Activated naive CD8-positive, alpha-beta T cell treated with anti-CD3 and anti-CD28 coated beads for 36 hours (primary cell): ENCODE data around the gene ZC3H12A. TPM values are rescaled to one million over a fixed set of nuclear protein-coding genes. Genes with fewer than 3 reads are reported as not detected.

Experiments
- DNase-seq: peaks from one replicate; pipeline ENCODE4 v3.0.0; 2021
- H3K27ac Mint-ChIP-seq: one replicate; pipeline ENCODE4 v1.8.0; 2022; ENCODE audit warnings: mild to moderate bottlenecking, moderate library complexity, mixed read lengths
- H3K27me3 Mint-ChIP-seq: one replicate; pipeline ENCODE4 v1.8.0; 2022; ENCODE audit warnings: mild to moderate bottlenecking, mixed read lengths
- H3K36me3 Mint-ChIP-seq: one replicate; pipeline ENCODE4 v1.8.0; 2021; ENCODE audit warnings: mild to moderate bottlenecking, mixed read lengths
- H3K4me1 Mint-ChIP-seq: one replicate; pipeline ENCODE4 v1.8.0; 2021; ENCODE audit warnings: mixed read lengths
- H3K4me3 Mint-ChIP-seq: one replicate; pipeline ENCODE4 v1.8.0; 2022; ENCODE audit warnings: mild to moderate bottlenecking, moderate library complexity, mixed read lengths
- H3K9me3 Mint-ChIP-seq: one replicate; pipeline ENCODE4 v1.8.0; 2022; ENCODE audit warnings: mixed read lengths
- total RNA-seq, 2 experiments: library from RNA; stranded (reverse); gene quantifications; one replicate each; pipeline ENCODE4 v1.2.3, GENCODE V29; 2021

Gene ZC3H12A
- total RNA-seq = 10 to 100 TPM; 29.2 to 29.4 TPM

DNA sequence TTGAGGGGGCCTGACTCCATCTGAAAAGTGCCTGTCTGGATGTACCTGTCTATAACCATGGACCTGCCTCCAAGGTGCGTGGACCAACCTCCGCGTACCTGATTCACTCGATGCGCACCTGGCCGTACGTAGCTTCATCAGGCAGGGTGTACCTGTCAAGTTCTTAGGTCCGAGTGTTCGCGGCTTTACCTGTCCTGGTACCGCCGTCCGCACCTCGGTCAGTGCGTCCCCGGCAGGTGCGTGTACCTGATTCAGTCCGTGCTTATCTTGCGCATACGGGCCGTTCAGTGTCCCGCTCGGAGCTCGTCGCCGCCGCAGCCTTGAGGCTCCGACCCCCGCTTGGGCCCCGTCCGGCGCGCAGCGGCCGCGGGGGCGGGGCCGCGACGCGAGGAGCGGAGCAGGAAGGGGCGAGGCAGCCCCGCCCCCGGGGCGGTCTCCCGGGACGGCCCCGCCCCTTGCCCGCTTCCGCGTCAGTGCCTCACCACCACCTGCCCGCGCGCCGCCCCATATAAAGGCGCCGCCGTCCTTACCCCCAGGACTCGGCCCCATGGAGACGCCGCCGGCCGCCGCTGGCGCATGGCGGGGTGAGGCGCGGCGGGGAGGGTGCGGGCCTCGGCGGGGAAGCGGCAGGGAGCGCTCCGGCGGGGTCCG lies at the start of gene ZC3H12A:
ZC3H12A (plus strand) TSS at position 535 of the 651 bp plus-strand sequence. CDS start 917 bp downstream, outside the sequence.
- Mint-ChIP-seq H3K9me3 (no peaks in the 10 kb centered on the region), H3K4me1 (peaks cover 48% of the 10 kb centered on the region)
- DNase-seq = peak; percentile 97

DNA sequence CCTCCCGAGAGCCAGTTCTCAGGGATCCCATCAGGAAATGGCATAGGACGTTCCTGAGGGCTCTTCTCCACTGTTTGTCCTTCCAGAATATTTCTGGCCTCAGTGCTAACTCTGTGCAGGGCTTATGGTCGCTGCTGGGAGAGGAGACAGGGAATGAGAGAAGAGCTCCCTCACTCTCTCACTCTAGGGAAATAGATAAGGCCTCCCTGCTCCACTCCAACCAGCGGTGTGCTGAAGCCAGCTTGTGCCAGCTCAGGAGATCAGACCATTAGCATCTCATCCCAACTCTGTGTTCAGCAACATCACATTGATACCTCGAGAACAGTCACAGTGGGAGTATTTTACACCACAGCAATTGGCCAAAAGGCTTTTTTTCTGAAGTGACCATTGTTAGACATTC lies 49.2 kb upstream of the ZC3H12A start:
- peaks cover 15% of the 10 kb centered on the region for H3K27me3 Mint-ChIP-seq
- H3K27ac Mint-ChIP-seq = no peak overlapping the region

More for the DNA sequence above, at the start of gene ZC3H12A:
- no peaks in the 10 kb centered on the region for H3K27me3 Mint-ChIP-seq
- peak within 1 kb of the TSS; percentile 99 for H3K27ac Mint-ChIP-seq
- peak within 1 kb of the TSS; percentile 97 for H3K4me3 Mint-ChIP-seq
- H3K36me3 Mint-ChIP-seq = peaks cover 41% of the 10 kb centered on the region

DNA sequence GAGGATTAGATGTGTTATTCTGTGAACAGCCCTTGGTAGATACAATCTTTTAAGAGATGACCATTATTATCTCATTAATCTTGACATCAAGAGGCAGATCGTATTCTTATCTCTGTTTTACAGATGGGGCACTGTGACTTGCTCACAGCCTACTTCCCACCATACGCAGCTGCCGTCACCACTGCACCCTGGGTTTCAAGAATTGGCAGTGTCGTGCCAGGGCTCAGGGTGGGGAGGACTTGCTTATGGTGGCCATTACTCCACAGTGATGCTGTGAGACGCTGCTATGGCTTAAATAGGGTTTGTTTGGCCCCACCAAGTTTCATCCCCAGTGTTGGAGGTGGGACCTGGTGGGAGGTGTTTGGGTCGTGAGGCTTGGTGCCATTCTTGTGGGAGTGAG lies 45.4 kb upstream of the ZC3H12A start:
- DNase-seq = no peak

More for the DNA sequence above, 49.2 kb upstream of the ZC3H12A start:
- Mint-ChIP-seq H3K4me3 (no peak overlapping the region), H3K36me3 (no peaks in the 10 kb centered on the region), H3K9me3 (no peaks in the 10 kb centered on the region), H3K4me1 (no peaks in the 10 kb centered on the region)
- DNase-seq = no peak

DNA sequence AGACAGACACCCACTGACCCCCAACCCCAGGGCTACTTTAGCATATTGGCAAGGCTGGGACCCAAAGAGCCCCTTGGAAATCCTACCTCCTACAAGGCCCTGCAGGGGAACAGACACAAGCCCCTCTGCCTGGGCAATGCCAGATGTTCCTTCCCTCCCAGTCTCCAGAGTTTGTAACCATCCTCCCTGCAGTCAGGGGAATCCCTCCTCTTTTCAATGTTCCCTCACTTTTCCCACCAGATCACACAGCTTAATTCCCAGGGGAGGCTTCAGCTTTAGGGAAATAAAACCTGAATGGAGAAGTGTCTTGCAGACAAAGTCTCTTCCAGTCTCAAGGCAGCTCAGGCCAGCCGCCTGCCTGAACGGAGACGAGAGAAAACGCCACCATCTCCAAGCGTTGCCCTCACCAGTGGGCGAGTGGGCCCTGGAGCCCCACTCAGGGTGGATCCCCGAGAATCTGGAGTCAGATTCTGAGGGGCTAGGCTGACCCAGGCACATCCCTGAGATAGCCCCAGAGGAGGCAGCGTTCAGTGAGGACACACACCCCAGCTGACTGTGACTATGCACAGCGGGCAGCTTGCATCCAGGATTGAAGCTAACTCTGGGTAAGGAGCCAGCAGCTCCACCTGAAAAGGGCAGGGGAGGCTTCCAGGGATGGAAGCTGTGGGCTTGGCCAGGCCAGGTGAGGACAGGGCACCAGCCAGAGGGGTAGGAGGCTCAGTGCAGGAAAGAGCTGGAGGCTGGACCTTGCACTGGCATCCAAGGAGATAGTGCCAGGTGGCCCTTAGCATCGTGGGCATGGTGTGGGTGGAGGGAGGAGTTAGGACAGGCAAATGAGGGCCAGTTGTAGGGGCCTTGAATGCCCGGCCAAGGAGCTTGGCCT lies 44.0 kb upstream of the ZC3H12A start:
- Mint-ChIP-seq H3K36me3 (no peaks in the 10 kb centered on the region), H3K4me1 (no peaks in the 10 kb centered on the region), H3K9me3 (no peaks in the 10 kb centered on the region), H3K27me3 (peaks cover 29% of the 10 kb centered on the region), H3K4me3 (no peak overlapping the region), H3K27ac (no peak overlapping the region)
- DNase-seq = no peak

More for the DNA sequence above, 45.4 kb upstream of the ZC3H12A start:
- H3K36me3 Mint-ChIP-seq = no peaks in the 10 kb centered on the region
- peaks cover 23% of the 10 kb centered on the region for H3K27me3 Mint-ChIP-seq
- H3K9me3 Mint-ChIP-seq = no peaks in the 10 kb centered on the region
- no peak overlapping the region for H3K4me3 Mint-ChIP-seq
- no peaks in the 10 kb centered on the region for H3K4me1 Mint-ChIP-seq
- H3K27ac Mint-ChIP-seq = no peak overlapping the region

DNA sequence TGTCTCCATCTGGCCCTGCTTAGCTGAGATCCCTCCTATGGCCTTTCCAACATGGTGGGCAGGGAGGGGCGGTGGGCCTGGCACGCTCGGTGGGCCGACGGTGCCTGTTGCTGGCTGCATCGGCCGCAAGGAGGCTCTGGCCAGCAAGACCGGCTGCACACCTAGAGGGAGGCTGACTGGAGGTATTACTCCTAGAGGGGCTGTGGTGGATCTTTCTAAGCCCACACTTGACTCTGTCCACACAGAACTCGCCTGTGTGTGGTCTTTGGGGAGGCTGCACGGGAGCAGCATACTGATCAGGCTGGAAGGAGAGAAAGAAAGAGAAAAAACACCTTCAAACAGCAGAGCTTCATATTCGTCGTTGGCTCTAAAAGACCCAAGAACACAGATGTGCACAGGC lies 41.7 kb upstream of the ZC3H12A start:
- H3K36me3 Mint-ChIP-seq = no peaks in the 10 kb centered on the region
- no peak overlapping the region for H3K27ac Mint-ChIP-seq
- H3K4me1 Mint-ChIP-seq = no peaks in the 10 kb centered on the region
- peaks cover 29% of the 10 kb centered on the region for H3K27me3 Mint-ChIP-seq
- H3K9me3 Mint-ChIP-seq = no peaks in the 10 kb centered on the region
- no peak for DNase-seq
- H3K4me3 Mint-ChIP-seq = no peak overlapping the region

DNA sequence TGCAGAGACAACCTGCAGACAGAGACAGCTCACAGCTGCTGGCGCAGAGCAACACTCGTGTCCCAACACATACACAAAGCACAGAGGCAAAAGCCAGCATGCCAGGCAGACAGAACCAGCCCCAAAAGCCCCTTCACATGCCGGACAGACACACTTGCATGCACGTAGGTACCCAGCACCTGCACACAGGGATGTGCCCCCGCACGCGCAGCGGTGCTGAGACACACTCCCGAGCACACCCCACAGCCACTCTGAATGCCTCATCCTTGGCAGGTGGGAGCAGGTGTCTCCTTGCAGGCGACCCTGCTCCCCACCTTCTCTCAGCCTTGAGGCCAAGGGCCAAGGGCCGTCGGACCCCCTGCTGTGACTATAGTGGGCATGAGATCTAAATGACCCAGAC lies 41.2 kb upstream of the ZC3H12A start:
- Mint-ChIP-seq H3K4me1 (no peaks in the 10 kb centered on the region), H3K27me3 (peaks cover 25% of the 10 kb centered on the region), H3K9me3 (no peaks in the 10 kb centered on the region), H3K27ac (no peak overlapping the region), H3K4me3 (no peak overlapping the region), H3K36me3 (no peaks in the 10 kb centered on the region)
- no peak for DNase-seq

DNA sequence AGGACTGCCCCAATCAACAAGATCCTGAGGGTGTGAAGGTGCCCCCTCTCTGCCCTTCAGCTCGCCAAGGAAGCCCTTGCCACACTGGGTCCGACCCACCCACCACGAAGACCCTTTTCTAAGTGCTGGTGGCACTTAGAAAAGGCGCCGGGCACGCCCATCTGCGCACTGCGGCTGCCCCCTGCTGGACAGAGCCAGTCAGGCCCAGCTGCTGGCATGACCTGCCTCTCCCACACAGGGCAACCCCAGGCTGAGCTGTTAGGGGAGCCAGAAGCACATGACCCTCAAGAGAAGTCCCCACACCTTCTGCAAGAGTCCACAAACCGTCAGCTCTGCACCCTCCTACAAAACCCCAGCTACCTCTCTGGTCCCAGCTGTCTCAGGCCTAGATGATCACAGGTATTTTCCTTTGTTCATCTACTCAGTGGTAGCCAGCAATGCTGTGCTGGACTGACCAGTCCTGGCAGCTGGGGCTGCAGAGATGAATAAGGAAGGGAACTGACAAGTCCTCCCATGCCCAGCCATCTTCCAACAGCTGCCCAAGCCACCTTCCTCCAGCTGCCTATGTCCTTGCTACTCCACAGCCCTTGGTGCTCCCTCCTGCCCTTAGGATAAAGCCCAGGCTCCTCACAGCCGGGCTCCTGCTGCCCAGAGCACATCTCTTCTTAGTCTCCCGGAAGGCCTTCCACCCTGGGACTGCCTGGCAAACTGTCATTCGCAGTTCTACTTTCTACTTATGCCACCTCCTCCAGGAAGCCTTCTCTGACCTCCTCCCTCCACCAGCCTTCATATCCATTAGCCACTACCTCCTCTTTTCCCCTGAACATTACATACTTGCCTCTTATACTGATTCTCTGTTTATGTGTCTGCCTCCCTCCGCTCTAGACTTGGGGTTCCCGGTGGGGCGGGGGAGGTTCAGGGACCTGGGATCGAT lies 39.8 kb upstream of the ZC3H12A start:
- peaks cover 26% of the 10 kb centered on the region for H3K27me3 Mint-ChIP-seq
- no peaks in the 10 kb centered on the region for H3K36me3 Mint-ChIP-seq
- DNase-seq = peak; percentile 71
- H3K9me3 Mint-ChIP-seq = no peaks in the 10 kb centered on the region
- H3K27ac Mint-ChIP-seq = no peak overlapping the region
- no peak overlapping the region for H3K4me3 Mint-ChIP-seq
- H3K4me1 Mint-ChIP-seq = no peaks in the 10 kb centered on the region

DNA sequence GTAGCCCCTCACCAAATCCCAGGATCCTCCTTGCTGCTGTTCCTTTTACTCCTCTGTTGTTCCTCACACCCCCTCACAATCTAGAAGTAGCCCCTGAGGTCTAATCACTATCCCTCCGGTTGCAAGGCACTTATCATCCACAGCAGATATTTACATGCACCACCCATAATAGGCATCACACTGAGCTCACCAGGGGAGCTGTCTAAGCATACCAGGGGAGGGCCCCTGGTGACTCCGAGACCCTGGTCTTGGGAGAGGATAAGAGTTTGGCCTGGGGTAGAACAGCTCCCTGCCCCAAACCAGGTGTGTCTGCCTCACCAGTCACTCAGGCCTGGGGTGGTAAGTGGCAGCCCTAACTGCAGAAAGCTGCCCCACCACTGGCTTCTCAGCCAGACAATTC lies 37.3 kb upstream of the ZC3H12A start:
- DNase-seq = no peak
- Mint-ChIP-seq H3K36me3 (no peaks in the 10 kb centered on the region), H3K4me1 (no peaks in the 10 kb centered on the region), H3K27me3 (peaks cover 11% of the 10 kb centered on the region), H3K4me3 (no peak overlapping the region), H3K27ac (no peak overlapping the region), H3K9me3 (no peaks in the 10 kb centered on the region)

DNA sequence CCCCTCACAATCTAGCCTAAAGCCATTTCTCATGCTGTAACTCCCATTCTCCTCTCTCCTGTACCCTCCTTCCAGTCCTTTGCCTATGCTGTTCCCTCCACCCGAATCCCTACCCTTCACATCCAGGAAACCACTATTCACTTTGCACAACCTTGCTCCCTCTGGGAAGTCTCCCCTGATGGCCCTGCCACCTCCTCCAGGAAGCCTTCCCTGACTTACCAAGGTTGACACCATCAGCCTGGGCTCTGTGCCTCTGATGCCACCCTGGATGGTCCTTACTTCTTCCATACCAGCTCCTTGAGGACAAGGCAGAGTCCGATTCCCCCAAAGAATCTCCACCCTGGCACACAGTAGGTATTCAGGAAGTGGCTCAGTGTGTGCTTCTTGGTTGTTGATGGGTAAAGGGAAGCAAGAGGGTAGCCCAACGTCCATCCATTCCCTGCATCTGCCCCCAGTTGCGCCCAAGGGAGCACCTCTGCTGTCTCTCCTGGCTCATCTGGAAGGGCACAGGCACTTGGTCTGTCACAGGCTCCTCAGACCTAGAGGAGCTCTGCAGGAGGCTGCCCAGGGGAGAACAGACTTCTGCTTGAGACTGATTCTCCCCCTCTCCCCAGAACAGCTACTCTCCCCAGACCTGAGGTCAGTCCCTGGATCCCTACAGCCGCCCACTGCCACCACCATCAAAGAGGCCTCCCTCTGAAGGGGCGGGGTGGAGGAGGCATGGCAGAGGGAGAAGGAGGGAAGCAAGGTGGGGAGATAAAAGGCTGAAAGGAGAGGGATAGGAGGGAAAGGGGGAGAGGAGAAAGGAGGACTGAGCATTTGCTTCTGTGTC lies 36.1 kb upstream of the ZC3H12A start:
- H3K9me3 Mint-ChIP-seq = no peaks in the 10 kb centered on the region
- no peak overlapping the region for H3K27ac Mint-ChIP-seq
- DNase-seq = no peak
- no peak overlapping the region for H3K4me3 Mint-ChIP-seq
- H3K27me3 Mint-ChIP-seq = peaks cover 11% of the 10 kb centered on the region
- no peaks in the 10 kb centered on the region for H3K36me3 Mint-ChIP-seq
- H3K4me1 Mint-ChIP-seq = no peaks in the 10 kb centered on the region

DNA sequence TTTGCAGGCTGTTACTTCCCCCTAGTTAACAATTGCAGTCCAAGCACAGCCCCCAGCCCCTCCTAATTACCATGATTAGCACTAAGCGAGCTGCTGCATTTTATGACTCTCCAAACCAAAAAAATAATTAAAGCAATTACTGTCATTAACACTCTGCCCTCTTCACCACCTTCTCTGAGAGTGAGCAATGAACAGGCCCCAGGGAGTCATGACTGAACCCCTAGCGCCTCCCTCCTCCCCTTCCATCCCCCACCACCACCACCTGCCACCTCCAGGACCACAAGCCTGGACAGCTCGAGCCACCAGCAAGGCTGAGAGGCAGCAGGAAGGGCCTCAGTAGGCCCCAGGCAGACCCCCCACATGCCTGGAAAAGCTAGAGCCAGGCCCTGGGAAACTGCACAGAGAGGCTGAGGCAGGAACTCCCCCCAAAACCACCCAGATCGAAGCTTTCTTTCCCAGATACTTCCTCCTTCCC lies 35.5 kb upstream of the ZC3H12A start:
- Mint-ChIP-seq H3K27ac (no peak overlapping the region), H3K9me3 (no peaks in the 10 kb centered on the region), H3K27me3 (peaks cover 11% of the 10 kb centered on the region), H3K4me1 (no peaks in the 10 kb centered on the region), H3K36me3 (no peaks in the 10 kb centered on the region), H3K4me3 (no peak overlapping the region)
- no peak for DNase-seq

DNA sequence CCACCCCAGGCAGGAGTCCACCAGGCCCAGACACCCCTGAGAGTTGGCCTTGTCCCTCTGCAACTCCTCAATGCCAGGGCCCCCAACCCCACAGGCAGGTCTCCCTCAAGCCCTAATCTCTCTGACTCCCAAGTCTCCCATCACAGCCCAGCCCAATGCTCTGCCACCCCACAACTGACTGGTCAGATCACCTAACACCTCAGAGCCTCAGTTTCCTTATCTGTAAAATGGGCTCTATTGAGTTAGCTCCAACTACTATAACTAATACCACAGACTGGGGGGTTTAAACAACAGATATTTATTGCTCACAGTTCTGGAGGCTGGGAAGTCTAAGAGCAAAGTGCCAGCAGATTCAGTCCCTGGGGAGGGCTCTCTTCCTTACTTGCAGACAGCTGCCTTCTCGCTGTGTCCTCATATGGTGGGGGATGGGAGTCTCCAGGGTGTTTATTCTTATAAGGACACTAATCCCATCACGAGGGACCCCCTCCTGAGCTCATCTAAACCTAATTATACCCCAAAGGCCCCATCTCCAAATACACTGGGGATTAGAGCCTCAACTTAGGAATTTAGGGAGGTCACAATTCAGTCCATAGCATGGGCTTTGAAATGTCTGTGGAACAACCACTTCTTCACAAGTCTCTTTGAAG lies 34.9 kb upstream of the ZC3H12A start:
- Mint-ChIP-seq H3K9me3 (no peaks in the 10 kb centered on the region), H3K27ac (no peak overlapping the region), H3K36me3 (no peaks in the 10 kb centered on the region), H3K27me3 (peaks cover 11% of the 10 kb centered on the region), H3K4me1 (no peaks in the 10 kb centered on the region), H3K4me3 (no peak overlapping the region)
- DNase-seq = no peak

DNA sequence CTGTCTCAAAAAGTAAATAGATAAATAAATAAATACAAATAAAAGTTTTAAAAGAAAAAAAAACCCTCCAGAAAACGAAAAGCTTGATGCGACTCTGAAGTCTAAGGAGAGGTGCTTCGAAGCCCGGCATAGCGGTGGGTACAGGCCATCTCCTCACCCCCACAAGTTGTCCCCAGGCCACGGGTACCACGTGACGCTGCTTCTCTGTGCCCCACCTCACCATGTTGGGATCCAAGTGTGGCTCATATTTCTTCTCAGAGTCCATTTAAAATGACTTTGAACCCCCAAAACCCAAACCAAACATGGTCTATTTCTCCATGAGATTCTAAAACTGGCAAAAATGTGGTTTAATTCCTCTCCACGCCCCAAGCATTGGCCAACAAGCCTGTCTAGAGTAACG lies 32.9 kb upstream of the ZC3H12A start:
- no peak overlapping the region for H3K27ac Mint-ChIP-seq
- peaks cover 10% of the 10 kb centered on the region for H3K27me3 Mint-ChIP-seq
- no peaks in the 10 kb centered on the region for H3K9me3 Mint-ChIP-seq
- DNase-seq = no peak
- no peak overlapping the region for H3K4me3 Mint-ChIP-seq
- H3K4me1 Mint-ChIP-seq = no peaks in the 10 kb centered on the region
- H3K36me3 Mint-ChIP-seq = no peaks in the 10 kb centered on the region

DNA sequence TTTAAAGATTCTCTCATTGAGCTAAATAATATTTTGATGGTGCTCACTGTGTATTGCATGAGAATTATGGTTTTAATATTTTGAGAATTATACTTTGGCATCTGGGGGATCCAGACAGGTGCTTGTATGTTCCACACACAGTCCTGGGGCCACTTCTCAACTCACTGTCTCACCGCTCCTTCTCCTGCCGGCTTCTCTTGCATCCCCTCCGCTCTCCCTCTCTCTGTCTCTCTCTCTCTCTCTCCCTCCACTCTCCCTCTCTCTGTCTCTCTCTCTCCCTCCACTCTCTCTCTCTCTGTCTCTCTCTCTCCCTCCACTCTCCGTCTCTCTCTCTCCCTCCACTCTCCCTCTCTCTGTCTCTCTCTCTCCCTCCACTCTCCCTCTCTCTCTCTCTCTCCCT lies 32.2 kb upstream of the ZC3H12A start:
- H3K27ac Mint-ChIP-seq = no peak overlapping the region
- H3K27me3 Mint-ChIP-seq = peaks cover 10% of the 10 kb centered on the region
- DNase-seq = no peak
- no peak overlapping the region for H3K4me3 Mint-ChIP-seq
- no peaks in the 10 kb centered on the region for H3K36me3 Mint-ChIP-seq
- no peaks in the 10 kb centered on the region for H3K9me3 Mint-ChIP-seq
- no peaks in the 10 kb centered on the region for H3K4me1 Mint-ChIP-seq

DNA sequence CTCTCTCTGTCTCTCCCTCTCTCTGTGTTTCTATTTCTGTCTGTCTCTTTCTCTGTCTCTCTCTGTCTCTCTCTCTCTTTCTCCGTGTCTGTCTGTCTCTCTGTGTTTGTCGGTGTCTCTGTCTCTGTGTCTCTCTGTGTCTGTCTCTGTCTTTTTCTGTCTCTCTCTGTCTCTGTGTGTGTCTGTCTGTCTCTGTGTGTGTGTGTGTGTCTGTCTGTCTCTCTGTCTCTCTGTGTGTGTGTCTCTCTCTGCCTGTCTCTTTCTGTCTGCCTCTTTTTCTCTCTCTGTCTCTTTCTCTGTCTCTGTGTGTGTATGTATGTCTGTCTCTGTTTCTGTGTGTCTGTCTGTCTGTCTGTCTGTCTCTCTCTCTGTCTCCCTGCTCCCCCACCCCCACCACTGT lies 31.7 kb upstream of the ZC3H12A start:
- Mint-ChIP-seq H3K27me3 (peaks cover 10% of the 10 kb centered on the region), H3K36me3 (no peaks in the 10 kb centered on the region), H3K4me1 (no peaks in the 10 kb centered on the region), H3K4me3 (no peak overlapping the region), H3K27ac (no peak overlapping the region), H3K9me3 (no peaks in the 10 kb centered on the region)
- no peak for DNase-seq
